ENCODE results near the gene GALNT9.

Gene GALNT9

GRCh38 chr12:132251310-132251709 is 78.1 kb downstream of the GALNT9 start:
- DNase-seq (ENCODE audit: insufficient read length, low spot score), result no peak
- no peak for TF ChIP-seq CTCF (IDR thresholded peaks at IDR 0.05; ENCODE audit: insufficient read depth, missing control alignments)
- FAIRE-seq, result no peak

GRCh38 chr12:132250707-132251106 is 78.7 kb downstream of the GALNT9 start:
- FAIRE-seq (no peak), DNase-seq (ENCODE audit: insufficient read length, low spot score) (no peak)
- no peak for TF ChIP-seq CTCF (IDR thresholded peaks at IDR 0.05; ENCODE audit: insufficient read depth, missing control alignments)

- no peak for FAIRE-seq
- no peak for DNase-seq (ENCODE audit: insufficient read length, low spot score)
- no peak for TF ChIP-seq CTCF (IDR thresholded peaks at IDR 0.05; ENCODE audit: insufficient read depth, missing control alignments)
Observed at GRCh38 chr12:132249689-132250478, 79.5 kb downstream of the GALNT9 start.

- TF ChIP-seq CTCF (IDR thresholded peaks at IDR 0.05; ENCODE audit: insufficient read depth, missing control alignments), result no peak
- DNase-seq (ENCODE audit: insufficient read length, low spot score) (no peak), FAIRE-seq (no peak)
Observed at GRCh38 chr12:132248453-132249167, 80.8 kb downstream of the GALNT9 start.

GRCh38 chr12:132247718-132248452 is 81.5 kb downstream of the GALNT9 start:
- FAIRE-seq, result no peak
- no peak for DNase-seq (ENCODE audit: insufficient read length, low spot score)

GRCh38 chr12:132246997-132247717 is 82.2 kb downstream of the GALNT9 start:
- TF ChIP-seq CTCF (IDR thresholded peaks at IDR 0.05; ENCODE audit: insufficient read depth, missing control alignments), result no peak

More at GRCh38 chr12:132247718-132248452, 81.5 kb downstream of the GALNT9 start:
- no peak for TF ChIP-seq CTCF (IDR thresholded peaks at IDR 0.05; ENCODE audit: insufficient read depth, missing control alignments)

More at GRCh38 chr12:132246997-132247717, 82.2 kb downstream of the GALNT9 start:
- FAIRE-seq, result no peak
- no peak for DNase-seq (ENCODE audit: insufficient read length, low spot score)
